HCT116 (cell line): ENCODE results near the gene NPM3. TPM values are rescaled to one million over a fixed set of nuclear protein-coding genes. Genes with fewer than 3 reads are reported as not detected.

Experiments
- ATAC-seq: fragments of 200-7000 bp; cut with Tn5 transposase; 2 replicates; pipeline ENCODE4 v1.9.1; 2020; ENCODE audit warnings: mild to moderate bottlenecking, moderate library complexity
- BruUV-seq: library from RNA; stranded (reverse); fragments of 400-500 nt; replicated peaks from 2 replicates; lab custom pipeline; 2021; lab: Mats Ljungman, UMichigan
- CTCF ChIA-PET: fragments of 300-600 bp; sonication (Branson Sonifier 250); formaldehyde crosslinking; loops from one replicate; lab custom pipeline; 2021; ENCODE audit warnings: antibody characterized with exemption; lab: Charles Lee
- POLR2A ChIA-PET: fragments of 300-600, 350-600 bp; sonication (Branson Sonifier 250); formaldehyde crosslinking; loops from one replicate; lab custom pipeline; 2021; ENCODE audit warnings: antibody characterized with exemption; lab: Charles Lee
- RAD21 ChIA-PET, 2 experiments: fragments of 300-600 bp; sonication (Branson Sonifier 250); formaldehyde crosslinking; loops; one replicate each; lab custom pipeline; 2023; ENCODE audit warnings: low total read pairs in 2 of 2; ENCODE audit not compliant: uncharacterized antibody in 2 of 2, unreplicated experiment in 2 of 2, low non-redundant PET in 1 of 2; lab: Charles Lee
- DNase-seq: peaks from one replicate; pipeline ENCODE4 v3.0.0-alpha.2; 2010; ENCODE audit warnings: low read depth, low spot score
- H2AFZ ChIP-seq: fragments of 200-600 bp; shearing (Covaris generic), sonication (generic); 2 replicates; pipeline ENCODE4 v1.6.1; 2017; ENCODE audit warnings: low read depth, mixed run types, mixed read lengths, antibody characterized with exemption, low read length; ENCODE audit not compliant: poor library complexity, severe bottlenecking
- H3K27ac ChIP-seq: 2 replicates; pipeline ENCODE4 v1.5.1; 2012; ENCODE audit warnings: low read depth, low read length
- H3K27me3 ChIP-seq: fragments of 200-600 bp; sonication (generic); 2 replicates; pipeline ENCODE4 v1.6.1; 2016; ENCODE audit warnings: mixed run types, low read length, mixed read lengths; ENCODE audit not compliant: insufficient read depth
- H3K36me3 ChIP-seq, 2 experiments: fragments of 200-500 bp in 1 of 2; fragments of 200-600 bp in 1 of 2; sonication (Bioruptor generic) in 1 of 2; sonication (generic) in 1 of 2; 2 replicates each; pipeline versions ENCODE4 v1.5.1 to v1.6.1; 2014 to 2016; ENCODE audit warnings: low read length in 2 of 2, inconsistent platforms in 1 of 2, mixed read lengths in 1 of 2, mixed run types in 1 of 2; ENCODE audit not compliant: insufficient read depth in 2 of 2, control insufficient read depth in 1 of 2
- H3K4me1 ChIP-seq, 2 experiments: fragments of 200-600 bp in 1 of 2; sonication (generic) in 1 of 2; 2 replicates each; pipeline versions ENCODE4 v1.5.1 to v1.6.1; 2012 to 2017; ENCODE audit warnings: low read length in 2 of 2, inconsistent platforms in 1 of 2, mild to moderate bottlenecking in 1 of 2, mixed read lengths in 1 of 2, mixed run types in 1 of 2, moderate library complexity in 1 of 2; ENCODE audit not compliant: insufficient read depth in 2 of 2, control insufficient read depth in 1 of 2
- H3K4me2 ChIP-seq: fragments of 200-600 bp; sonication (generic); 2 replicates; pipeline ENCODE4 v1.6.1; 2017; ENCODE audit warnings: mixed run types, low read length, mixed read lengths
- H3K4me3 ChIP-seq, 2 experiments: fragments of 200-600 bp in 1 of 2; sonication (generic) in 1 of 2; replicated peaks in 1 of 2; 2 replicates each; pipeline ENCODE4 v1.5.1; 2011 to 2016; ENCODE audit warnings: low read length in 2 of 2, control low read depth in 1 of 2, low read depth in 1 of 2, mild to moderate bottlenecking in 1 of 2, mixed read lengths in 1 of 2, mixed run types in 1 of 2
- H3K79me2 ChIP-seq: fragments of 200-600 bp; sonication (generic); 2 replicates; pipeline ENCODE4 v1.6.1; 2017; ENCODE audit warnings: mild to moderate bottlenecking, mixed run types, low read length, moderate library complexity, mixed read lengths; ENCODE audit not compliant: insufficient read depth
- H3K9ac ChIP-seq: fragments of 200-600 bp; sonication (generic); 2 replicates; pipeline ENCODE4 v1.6.1; 2016; ENCODE audit warnings: low read length, mixed read lengths
- H3K9me2 ChIP-seq: fragments of 200-600 bp; sonication (generic), shearing (Covaris generic); 2 replicates; pipeline ENCODE4 v1.6.1; 2017; ENCODE audit warnings: mixed run types, mild to moderate bottlenecking, moderate library complexity; ENCODE audit not compliant: insufficient read depth
- H3K9me3 ChIP-seq, 2 experiments: fragments of 200-500 bp in 1 of 2; fragments of 200-600 bp in 1 of 2; sonication (Bioruptor generic) in 1 of 2; sonication (generic) in 1 of 2; 2 replicates each; pipeline ENCODE4 v1.6.1; 2014 to 2017; ENCODE audit warnings: low read length in 2 of 2, mixed read lengths in 2 of 2, inconsistent platforms in 1 of 2, low read depth in 1 of 2, mild to moderate bottlenecking in 1 of 2, mixed run types in 1 of 2, moderate library complexity in 1 of 2; ENCODE audit not compliant: control insufficient read depth in 1 of 2, insufficient read depth in 1 of 2
- H4K20me1 ChIP-seq: fragments of 200-600 bp; sonication (generic), shearing (Covaris generic); 2 replicates; pipeline ENCODE4 v1.6.1; 2017; ENCODE audit warnings: mixed run types, mild to moderate bottlenecking, moderate library complexity; ENCODE audit not compliant: insufficient read depth
- EGR1 ChIP-seq: IDR thresholded peaks from 2 replicates; pipeline ENCODE4 v1.6.1; 2012; ENCODE audit warnings: low read depth
- ELF1 ChIP-seq: IDR thresholded peaks from 2 replicates; pipeline ENCODE4 v1.6.1; 2012; ENCODE audit warnings: low read depth, borderline replicate concordance
- EZH2 ChIP-seq: fragments of 200-600 bp; sonication (generic); IDR thresholded peaks from 2 replicates; pipeline ENCODE4 v1.6.1; 2017; ENCODE audit warnings: antibody characterized with exemption, mixed run types
- EZH2phosphoT487 ChIP-seq: fragments of 200-600 bp; IDR thresholded peaks from 2 replicates; pipeline ENCODE4 v1.6.1; 2018; ENCODE audit warnings: antibody characterized with exemption, borderline replicate concordance
- POLR2A ChIP-seq: IDR thresholded peaks from 2 replicates; pipeline ENCODE4 v1.7.0; 2011; ENCODE audit warnings: borderline replicate concordance; ENCODE audit not compliant: insufficient read depth, insufficient read length; ENCODE audit errors: extremely low read depth
- POLR2AphosphoS5 ChIP-seq: IDR thresholded peaks from 2 replicates; pipeline ENCODE4 v1.6.1; 2011; ENCODE audit warnings: mild to moderate bottlenecking, low read depth, low read length, moderate library complexity
- SIN3A ChIP-seq: IDR thresholded peaks from 2 replicates; pipeline ENCODE4 v1.6.1; 2012; ENCODE audit warnings: low read depth
- SP1 ChIP-seq: IDR thresholded peaks from 2 replicates; pipeline ENCODE4 v1.6.1; 2012; ENCODE audit warnings: low read depth
- TCF7L2 ChIP-seq: IDR thresholded peaks from 2 replicates; pipeline ENCODE4 v1.7.0; 2011; ENCODE audit warnings: borderline replicate concordance, inconsistent platforms; ENCODE audit not compliant: insufficient read depth, insufficient read length; ENCODE audit errors: extremely low read depth
- YY1 ChIP-seq: IDR thresholded peaks from 2 replicates; pipeline ENCODE4 v1.6.1; 2011; ENCODE audit warnings: low read length, low read depth, moderate library complexity, mild to moderate bottlenecking; ENCODE audit not compliant: insufficient replicate concordance; ENCODE audit errors: extremely low read depth
- ZFX ChIP-seq: fragments of 450-650 bp; IDR thresholded peaks from 2 replicates; pipeline ENCODE4 v1.6.1; 2017
- ZNF274 ChIP-seq: fragments of 200-500 bp; sonication (Bioruptor generic); IDR thresholded peaks from 2 replicates; pipeline ENCODE4 v1.6.1; 2014; ENCODE audit warnings: mild to moderate bottlenecking, low read depth, low read length, inconsistent platforms
- intact Hi-C: fragments of 100-400 bp; cut with micrococcal nuclease; formaldehyde crosslinking; loops from 2 replicates; pipeline ENCODE4 v1.10.0; 2022
- total RNA-seq: library from RNA; stranded (reverse); gene quantifications from one replicate; pipeline ENCODE4 v1.2.1, GENCODE V29; 2021; ENCODE audit not compliant: unreplicated experiment
- TF ChIP-seq, protein P1 (sequence below), 3 experiments: fragments of 200-600 bp in 1 of 3; sonication (generic) in 1 of 3; IDR thresholded peaks in 2 of 3; conservative IDR thresholded peaks in 1 of 3; 2 replicates each; pipeline ENCODE4 v1.5.1; 2012 to 2017; ENCODE audit warnings: low read depth in 2 of 3, low read length in 2 of 3, antibody characterized with exemption in 1 of 3, borderline replicate concordance in 1 of 3, control low read depth in 1 of 3, mild to moderate bottlenecking in 1 of 3, mixed read lengths in 1 of 3, mixed run types in 1 of 3, moderate library complexity in 1 of 3; ENCODE audit not compliant: insufficient read depth in 1 of 3
- TF ChIP-seq, protein P2 (sequence below): IDR thresholded peaks from 2 replicates; pipeline ENCODE4 v1.6.1; 2012; ENCODE audit warnings: low read depth
- TF ChIP-seq, protein P3 (sequence below): IDR thresholded peaks from 2 replicates; pipeline ENCODE4 v1.6.1; 2012
- TF ChIP-seq, protein P4 (sequence below): IDR thresholded peaks from 2 replicates; pipeline ENCODE4 v1.6.1; 2011; ENCODE audit warnings: mild to moderate bottlenecking, low read length, moderate library complexity; ENCODE audit not compliant: insufficient replicate concordance; ENCODE audit errors: extremely low read depth
- TF ChIP-seq, protein P5 (sequence below): IDR thresholded peaks from 2 replicates; pipeline ENCODE4 v1.6.1; 2012

Gene NPM3
- total RNA-seq, 1 experiment from 2014 or later: 267 TPM

DNA sequence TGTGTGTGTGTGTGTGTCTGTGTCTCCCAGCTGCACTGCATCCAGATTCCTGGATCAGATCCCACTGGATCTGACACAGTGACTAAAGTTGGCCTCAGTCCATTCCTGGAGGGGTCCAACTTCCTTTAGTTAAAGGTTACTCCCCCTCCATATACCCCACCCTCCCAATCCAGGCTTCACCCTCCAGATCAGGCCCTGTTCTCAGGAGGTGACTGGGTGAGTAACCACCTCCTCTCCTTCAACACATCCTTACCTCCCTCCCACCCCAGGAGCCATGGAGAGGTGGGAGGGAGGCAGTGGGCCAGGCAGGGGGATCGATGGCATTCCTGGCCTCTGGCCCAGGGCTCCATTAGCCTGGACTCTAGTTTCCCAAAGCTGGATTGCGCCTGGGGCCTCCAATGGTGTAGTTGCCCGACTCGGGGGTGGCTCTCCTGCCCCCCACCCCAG, 49.1 kb upstream of the NPM3 start:
- intact Hi-C loops: no loop called here
- BruUV-seq: no TSS peak
- no peaks in the 10 kb centered on the region for H3K27me3 ChIP-seq
- H3K27ac ChIP-seq: no peak overlapping the region
- H2AFZ ChIP-seq: no peak overlapping the region
- no peak overlapping the region for H3K4me2 ChIP-seq
- no peak for ATAC-seq
- no peak for TF ChIP-seq ZFX
- no peak for TF ChIP-seq EZH2
- no peak for TF ChIP-seq SIN3A
- TF ChIP-seq, protein P1, sequence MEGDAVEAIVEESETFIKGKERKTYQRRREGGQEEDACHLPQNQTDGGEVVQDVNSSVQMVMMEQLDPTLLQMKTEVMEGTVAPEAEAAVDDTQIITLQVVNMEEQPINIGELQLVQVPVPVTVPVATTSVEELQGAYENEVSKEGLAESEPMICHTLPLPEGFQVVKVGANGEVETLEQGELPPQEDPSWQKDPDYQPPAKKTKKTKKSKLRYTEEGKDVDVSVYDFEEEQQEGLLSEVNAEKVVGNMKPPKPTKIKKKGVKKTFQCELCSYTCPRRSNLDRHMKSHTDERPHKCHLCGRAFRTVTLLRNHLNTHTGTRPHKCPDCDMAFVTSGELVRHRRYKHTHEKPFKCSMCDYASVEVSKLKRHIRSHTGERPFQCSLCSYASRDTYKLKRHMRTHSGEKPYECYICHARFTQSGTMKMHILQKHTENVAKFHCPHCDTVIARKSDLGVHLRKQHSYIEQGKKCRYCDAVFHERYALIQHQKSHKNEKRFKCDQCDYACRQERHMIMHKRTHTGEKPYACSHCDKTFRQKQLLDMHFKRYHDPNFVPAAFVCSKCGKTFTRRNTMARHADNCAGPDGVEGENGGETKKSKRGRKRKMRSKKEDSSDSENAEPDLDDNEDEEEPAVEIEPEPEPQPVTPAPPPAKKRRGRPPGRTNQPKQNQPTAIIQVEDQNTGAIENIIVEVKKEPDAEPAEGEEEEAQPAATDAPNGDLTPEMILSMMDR (IDR thresholded peaks at IDR 0.05 in 2 of 3, conservative IDR thresholded peaks at IDR 0.05 in 1 of 3; ENCODE audit: borderline replicate concordance in 1 of 3, insufficient read depth in 1 of 3, low read depth in 2 of 3, low read length in 2 of 3): no peak
- no peak for TF ChIP-seq POLR2AphosphoS5
- TF ChIP-seq YY1: no peak
- TF ChIP-seq, protein P2, sequence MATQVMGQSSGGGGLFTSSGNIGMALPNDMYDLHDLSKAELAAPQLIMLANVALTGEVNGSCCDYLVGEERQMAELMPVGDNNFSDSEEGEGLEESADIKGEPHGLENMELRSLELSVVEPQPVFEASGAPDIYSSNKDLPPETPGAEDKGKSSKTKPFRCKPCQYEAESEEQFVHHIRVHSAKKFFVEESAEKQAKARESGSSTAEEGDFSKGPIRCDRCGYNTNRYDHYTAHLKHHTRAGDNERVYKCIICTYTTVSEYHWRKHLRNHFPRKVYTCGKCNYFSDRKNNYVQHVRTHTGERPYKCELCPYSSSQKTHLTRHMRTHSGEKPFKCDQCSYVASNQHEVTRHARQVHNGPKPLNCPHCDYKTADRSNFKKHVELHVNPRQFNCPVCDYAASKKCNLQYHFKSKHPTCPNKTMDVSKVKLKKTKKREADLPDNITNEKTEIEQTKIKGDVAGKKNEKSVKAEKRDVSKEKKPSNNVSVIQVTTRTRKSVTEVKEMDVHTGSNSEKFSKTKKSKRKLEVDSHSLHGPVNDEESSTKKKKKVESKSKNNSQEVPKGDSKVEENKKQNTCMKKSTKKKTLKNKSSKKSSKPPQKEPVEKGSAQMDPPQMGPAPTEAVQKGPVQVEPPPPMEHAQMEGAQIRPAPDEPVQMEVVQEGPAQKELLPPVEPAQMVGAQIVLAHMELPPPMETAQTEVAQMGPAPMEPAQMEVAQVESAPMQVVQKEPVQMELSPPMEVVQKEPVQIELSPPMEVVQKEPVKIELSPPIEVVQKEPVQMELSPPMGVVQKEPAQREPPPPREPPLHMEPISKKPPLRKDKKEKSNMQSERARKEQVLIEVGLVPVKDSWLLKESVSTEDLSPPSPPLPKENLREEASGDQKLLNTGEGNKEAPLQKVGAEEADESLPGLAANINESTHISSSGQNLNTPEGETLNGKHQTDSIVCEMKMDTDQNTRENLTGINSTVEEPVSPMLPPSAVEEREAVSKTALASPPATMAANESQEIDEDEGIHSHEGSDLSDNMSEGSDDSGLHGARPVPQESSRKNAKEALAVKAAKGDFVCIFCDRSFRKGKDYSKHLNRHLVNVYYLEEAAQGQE: no peak
- no peak for TF ChIP-seq ZNF274
- TF ChIP-seq POLR2A: no peak
- no peak for TF ChIP-seq ELF1
- TF ChIP-seq TCF7L2: no peak
- TF ChIP-seq, protein P3, sequence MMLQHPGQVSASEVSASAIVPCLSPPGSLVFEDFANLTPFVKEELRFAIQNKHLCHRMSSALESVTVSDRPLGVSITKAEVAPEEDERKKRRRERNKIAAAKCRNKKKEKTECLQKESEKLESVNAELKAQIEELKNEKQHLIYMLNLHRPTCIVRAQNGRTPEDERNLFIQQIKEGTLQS: no peak
- TF ChIP-seq, protein P4, sequence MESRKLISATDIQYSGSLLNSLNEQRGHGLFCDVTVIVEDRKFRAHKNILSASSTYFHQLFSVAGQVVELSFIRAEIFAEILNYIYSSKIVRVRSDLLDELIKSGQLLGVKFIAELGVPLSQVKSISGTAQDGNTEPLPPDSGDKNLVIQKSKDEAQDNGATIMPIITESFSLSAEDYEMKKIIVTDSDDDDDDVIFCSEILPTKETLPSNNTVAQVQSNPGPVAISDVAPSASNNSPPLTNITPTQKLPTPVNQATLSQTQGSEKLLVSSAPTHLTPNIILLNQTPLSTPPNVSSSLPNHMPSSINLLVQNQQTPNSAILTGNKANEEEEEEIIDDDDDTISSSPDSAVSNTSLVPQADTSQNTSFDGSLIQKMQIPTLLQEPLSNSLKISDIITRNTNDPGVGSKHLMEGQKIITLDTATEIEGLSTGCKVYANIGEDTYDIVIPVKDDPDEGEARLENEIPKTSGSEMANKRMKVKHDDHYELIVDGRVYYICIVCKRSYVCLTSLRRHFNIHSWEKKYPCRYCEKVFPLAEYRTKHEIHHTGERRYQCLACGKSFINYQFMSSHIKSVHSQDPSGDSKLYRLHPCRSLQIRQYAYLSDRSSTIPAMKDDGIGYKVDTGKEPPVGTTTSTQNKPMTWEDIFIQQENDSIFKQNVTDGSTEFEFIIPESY: no peak
- TF ChIP-seq EZH2phosphoT487: no peak
- TF ChIP-seq SP1: no peak
- TF ChIP-seq, protein P5, sequence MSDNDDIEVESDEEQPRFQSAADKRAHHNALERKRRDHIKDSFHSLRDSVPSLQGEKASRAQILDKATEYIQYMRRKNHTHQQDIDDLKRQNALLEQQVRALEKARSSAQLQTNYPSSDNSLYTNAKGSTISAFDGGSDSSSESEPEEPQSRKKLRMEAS: no peak
- TF ChIP-seq EGR1: no peak
- H3K79me2 ChIP-seq: no peaks in the 10 kb centered on the region
- no peak overlapping the region for H3K4me3 ChIP-seq
- ChIA-PET POLR2A (no interaction called here), RAD21 (no interaction called here), CTCF (interaction anchor here (1.1 to 1.6 kb wide), 3 partner anchors 9 to 178 kb away, joined by 3 to 7 read pairs (median 4); partner anchors contain the start of gene OGA)
- no peaks in the 10 kb centered on the region for H3K9me2 ChIP-seq
- H4K20me1 ChIP-seq: no peaks in the 10 kb centered on the region
- peaks cover 20 to 48% of the 10 kb centered on the region in 2 experiments for H3K4me1 ChIP-seq
- no peak overlapping the region for H3K9ac ChIP-seq
- no peak for DNase-seq
- no peaks in the 10 kb centered on the region for H3K36me3 ChIP-seq
- H3K9me3 ChIP-seq: no peaks in the 10 kb centered on the region
